ENCODE measurements around the gene PGGT1B.

DNA sequence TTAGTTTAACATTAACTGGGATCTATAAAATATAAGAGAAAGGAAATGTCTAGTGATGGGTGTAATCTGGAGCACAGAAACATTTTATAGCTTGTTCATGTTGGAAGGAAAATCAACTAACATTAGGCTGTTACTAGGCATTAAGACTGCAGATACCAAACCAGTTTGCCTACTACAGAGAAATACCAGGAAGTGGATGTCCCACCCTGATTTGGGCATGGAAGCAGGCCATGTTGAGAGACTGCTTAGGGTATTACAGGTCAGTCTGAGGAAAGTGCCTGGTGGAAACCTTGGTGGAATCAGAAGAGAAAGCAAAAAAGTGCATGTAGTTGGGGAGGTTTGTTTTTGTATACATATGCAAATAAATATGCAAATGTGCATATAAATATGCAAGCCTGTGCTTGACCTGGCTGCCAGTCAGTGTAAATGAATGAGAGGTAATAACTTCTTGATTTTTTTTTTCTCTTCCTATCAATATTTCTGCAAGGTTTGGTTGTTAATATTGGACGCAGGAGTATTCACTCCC, 43.4 kb upstream of the PGGT1B start:
- TF ChIP-seq, protein P1, sequence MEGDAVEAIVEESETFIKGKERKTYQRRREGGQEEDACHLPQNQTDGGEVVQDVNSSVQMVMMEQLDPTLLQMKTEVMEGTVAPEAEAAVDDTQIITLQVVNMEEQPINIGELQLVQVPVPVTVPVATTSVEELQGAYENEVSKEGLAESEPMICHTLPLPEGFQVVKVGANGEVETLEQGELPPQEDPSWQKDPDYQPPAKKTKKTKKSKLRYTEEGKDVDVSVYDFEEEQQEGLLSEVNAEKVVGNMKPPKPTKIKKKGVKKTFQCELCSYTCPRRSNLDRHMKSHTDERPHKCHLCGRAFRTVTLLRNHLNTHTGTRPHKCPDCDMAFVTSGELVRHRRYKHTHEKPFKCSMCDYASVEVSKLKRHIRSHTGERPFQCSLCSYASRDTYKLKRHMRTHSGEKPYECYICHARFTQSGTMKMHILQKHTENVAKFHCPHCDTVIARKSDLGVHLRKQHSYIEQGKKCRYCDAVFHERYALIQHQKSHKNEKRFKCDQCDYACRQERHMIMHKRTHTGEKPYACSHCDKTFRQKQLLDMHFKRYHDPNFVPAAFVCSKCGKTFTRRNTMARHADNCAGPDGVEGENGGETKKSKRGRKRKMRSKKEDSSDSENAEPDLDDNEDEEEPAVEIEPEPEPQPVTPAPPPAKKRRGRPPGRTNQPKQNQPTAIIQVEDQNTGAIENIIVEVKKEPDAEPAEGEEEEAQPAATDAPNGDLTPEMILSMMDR (IDR thresholded peaks at IDR 0.05; ENCODE audit: poor library complexity, severe bottlenecking): no peak
- no peak for TF ChIP-seq SMC3 (conservative IDR thresholded peaks at IDR 0.05; ENCODE audit: poor library complexity)
- no peak for TF ChIP-seq TAF1 (IDR thresholded peaks at IDR 0.05; ENCODE audit: low read depth)
- TF ChIP-seq POLR2AphosphoS5 (IDR thresholded peaks at IDR 0.05): no peak

Data from neural cell (in vitro differentiated cells).